Gastrocnemius medialis (tissue), 4 donors: ENCODE measurements around the gene POLG. TPM values are rescaled to one million over a fixed set of nuclear protein-coding genes. Genes with fewer than 3 reads are reported as not detected.

ENCODE experiments used
- ATAC-seq, 2 donors: fragments of 150-250 bp; one replicate each; pipeline ENCODE4 v1.9.1; 2016
- DNase-seq, 2 donors: peaks; one replicate each; pipeline ENCODE4 v3.0.0-alpha.2; 2019
- H3K27ac ChIP-seq, 4 donors: fragments of 200-600 bp; sonication (generic); 1 replicate in 1 of 4; 2 replicates in 3 of 4; pipeline ENCODE4 v1.5.1; 2016 to 2018; ENCODE audit warnings: mild to moderate bottlenecking in 2 of 4, moderate library complexity in 1 of 4
- H3K27me3 ChIP-seq, 3 donors: fragments of 200-600 bp; sonication (generic) in 2 of 3; 1 replicate in 1 of 3; 2 replicates in 2 of 3; pipeline versions ENCODE4 v1.5.1 to v1.6.0; 2016 to 2019; ENCODE audit warnings: mild to moderate bottlenecking in 1 of 3, moderate library complexity in 1 of 3
- H3K36me3 ChIP-seq, 2 donors: fragments of 200-600 bp; sonication (generic) in 1 of 2; one replicate each; pipeline ENCODE4 v1.5.1; 2017 to 2018
- H3K4me1 ChIP-seq, 2 donors: fragments of 200-600 bp; sonication (generic) in 1 of 2; one replicate each; pipeline ENCODE4 v1.5.1; 2016 to 2017; ENCODE audit warnings: mild to moderate bottlenecking in 2 of 2
- H3K4me3 ChIP-seq, 4 donors: fragments of 200-600 bp; sonication (generic) in 3 of 4; 1 replicate in 1 of 4; 2 replicates in 3 of 4; pipeline ENCODE4 v1.5.1; 2016 to 2019; ENCODE audit warnings: mild to moderate bottlenecking in 2 of 4
- H3K9me3 ChIP-seq, 3 donors: fragments of 200-600 bp; sonication (generic) in 2 of 3; 1 replicate in 1 of 3; 2 replicates in 2 of 3; pipeline ENCODE4 v1.5.1; 2016 to 2019
- CTCF ChIP-seq, 5 experiments: fragments of 450-650 bp in 3 of 5; fragments of 200-600 bp in 2 of 5; sonication (generic) in 2 of 5; IDR thresholded peaks in 4 of 5; conservative IDR thresholded peaks in 1 of 5; 1 replicate in 4 of 5; 2 replicates in 1 of 5; pipeline ENCODE4 v1.5.1; 2016 to 2019; ENCODE audit warnings: antibody characterized with exemption in 5 of 5, mild to moderate bottlenecking in 3 of 5, moderate library complexity in 3 of 5
- POLR2A ChIP-seq, 2 donors: fragments of 450-650 bp; IDR thresholded peaks; one replicate each; pipeline ENCODE4 v1.6.1; 2017; ENCODE audit warnings: antibody characterized with exemption in 2 of 2, mild to moderate bottlenecking in 2 of 2, moderate library complexity in 2 of 2
- in situ Hi-C, 4 donors: fragments of 200-750 bp; cut with MboI; loops; one replicate each; pipeline versions ENCODE4 v1.15.0 to v1.8.0; 2017; ENCODE audit warnings: low sequenced_read_pairs in 4 of 4
- intact Hi-C: fragments of 100-400 bp; cut with DNase I; formaldehyde crosslinking; loops from one replicate; pipeline ENCODE4 v1.15.1; 2023; ENCODE audit warnings: low total_unique reads
- total RNA-seq, 4 donors: library from RNA; depleted of rRNA; stranded (reverse); fragments of >200 nt; gene quantifications; one replicate each; pipeline versions ENCODE4 v1.1.0 to v1.2.3, GENCODE V29; 2016

The POLG gene
- total RNA-seq, 4 donors from 2014 or later: 50.9 to 81.9 (median 61.4) TPM

- no peaks in the 10 kb centered on the region for H3K9me3 ChIP-seq
- no peaks in the 10 kb centered on the region for H3K27me3 ChIP-seq
- TF ChIP-seq POLR2A (IDR thresholded peaks at IDR 0.05) (no peak), CTCF (IDR thresholded peaks at IDR 0.05 in 4 of 5, conservative IDR thresholded peaks at IDR 0.05 in 1 of 5) (no peak)
- peaks cover 0 to 86% of the 10 kb centered on the region in 2 donors for H3K36me3 ChIP-seq
- intact Hi-C loops (loop anchor here (5.0 to 10.0 kb wide), 3 partner anchors 422 to 1665 kb away; partner anchors contain the start of genes AEN and PRC1), in situ Hi-C loops (no loop called here)
- no peak for DNase-seq
- H3K4me3 ChIP-seq: no peak overlapping the region
- ATAC-seq: no peak
- peaks cover 22 to 39% of the 10 kb centered on the region in 2 donors for H3K4me1 ChIP-seq
- no peak overlapping the region for H3K27ac ChIP-seq
Measured at GRCh38 chr15:89329329-89330084, 5.1 kb downstream of the POLG start.

- intact Hi-C loops (no loop called here), in situ Hi-C loops (no loop called here)
- H3K4me3 ChIP-seq: no peak overlapping the region
- DNase-seq (no peak), ATAC-seq (no peak)
- peaks cover 0 to 95% of the 10 kb centered on the region in 2 donors for H3K36me3 ChIP-seq
- H3K27me3 ChIP-seq: no peaks in the 10 kb centered on the region
- no peak for TF ChIP-seq POLR2A (IDR thresholded peaks at IDR 0.05)
- TF ChIP-seq CTCF (IDR thresholded peaks at IDR 0.05 in 4 of 5, conservative IDR thresholded peaks at IDR 0.05 in 1 of 5): no peak
- H3K9me3 ChIP-seq: no peaks in the 10 kb centered on the region
- H3K27ac ChIP-seq: no peak overlapping the region
- H3K4me1 ChIP-seq: peaks cover 22 to 34% of the 10 kb centered on the region in 2 donors
Measured at GRCh38 chr15:89328398-89329254, 6.0 kb downstream of the POLG start.

GRCh38 chr15:89327113-89327512 lies 7.5 kb downstream of the POLG start:
- in situ Hi-C loops: no loop called here
- peaks cover 0 to 97% of the 10 kb centered on the region in 2 donors for H3K36me3 ChIP-seq
- no peaks in the 10 kb centered on the region for H3K27me3 ChIP-seq
- H3K9me3 ChIP-seq: no peaks in the 10 kb centered on the region
- H3K4me1 ChIP-seq: peaks cover 13 to 21% of the 10 kb centered on the region in 2 donors
- TF ChIP-seq CTCF (IDR thresholded peaks at IDR 0.05 in 4 of 5, conservative IDR thresholded peaks at IDR 0.05 in 1 of 5): no peak
- TF ChIP-seq POLR2A (IDR thresholded peaks at IDR 0.05): no peak
- no peak for ATAC-seq
- DNase-seq: no peak
- H3K4me3 ChIP-seq: no peak overlapping the region
- H3K27ac ChIP-seq: no peak overlapping the region
- intact Hi-C loops: no loop called here

GRCh38 chr15:89326316-89326715 lies 8.3 kb downstream of the POLG start:
- intact Hi-C loops: no loop called here
- Histone ChIP-seq H3K4me3 (no peak overlapping the region), H3K36me3 (peaks cover 0 to 97% of the 10 kb centered on the region in 2 donors), H3K27ac (no peak overlapping the region), H3K9me3 (no peaks in the 10 kb centered on the region), H3K27me3 (no peaks in the 10 kb centered on the region), H3K4me1 (peaks cover 5 to 13% of the 10 kb centered on the region in 2 donors)
- DNase-seq (no peak), ATAC-seq (no peak)
- no peak for TF ChIP-seq CTCF (IDR thresholded peaks at IDR 0.05 in 4 of 5, conservative IDR thresholded peaks at IDR 0.05 in 1 of 5)
- no peak for TF ChIP-seq POLR2A (IDR thresholded peaks at IDR 0.05)
- in situ Hi-C loops: no loop called here
